CD14-positive monocyte (primary cell): ENCODE measurements around the gene C10orf143. TPM values are rescaled to one million over a fixed set of nuclear protein-coding genes. Genes with fewer than 3 reads are reported as not detected.

Experiments
- DNase-seq, 3 donors: peaks; one replicate each; pipeline ENCODE4 v3.0.0-alpha.2; 2011 to 2022
- H2AFZ ChIP-seq: 2 replicates; pipeline ENCODE4 v1.6.0; 2012; ENCODE audit warnings: mild to moderate bottlenecking, low read depth, low read length, inconsistent platforms; ENCODE audit not compliant: insufficient read depth, poor library complexity, severe bottlenecking
- H3K27ac ChIP-seq, 2 donors: 1 replicate in 1 of 2; 2 replicates in 1 of 2; pipeline ENCODE4 v1.5.1; 2012 to 2013; ENCODE audit warnings: low read length in 2 of 2, control low read depth in 1 of 2, inconsistent platforms in 1 of 2, low read depth in 1 of 2, mild to moderate bottlenecking in 1 of 2
- H3K27me3 ChIP-seq, 2 donors: one replicate each; pipeline versions ENCODE4 v1.6.0 to v1.6.1; 2011 to 2013; ENCODE audit warnings: low read length in 2 of 2; ENCODE audit not compliant: control insufficient read depth in 2 of 2, insufficient read depth in 2 of 2
- H3K36me3 ChIP-seq, 2 donors: replicated peaks in 1 of 2; 1 replicate in 1 of 2; 2 replicates in 1 of 2; pipeline versions ENCODE4 v1.5.1 to v1.6.1; 2012 to 2013; ENCODE audit warnings: low read length in 2 of 2, control low read depth in 1 of 2, inconsistent platforms in 1 of 2, mild to moderate bottlenecking in 1 of 2; ENCODE audit not compliant: insufficient read depth in 2 of 2, control insufficient read depth in 1 of 2
- H3K4me1 ChIP-seq, 2 donors: 1 replicate in 1 of 2; 2 replicates in 1 of 2; pipeline versions ENCODE4 v1.5.1 to v1.6.1; 2012 to 2013; ENCODE audit warnings: low read length in 2 of 2, control low read depth in 1 of 2, inconsistent platforms in 1 of 2, mild to moderate bottlenecking in 1 of 2, moderate library complexity in 1 of 2; ENCODE audit not compliant: insufficient read depth in 2 of 2, control insufficient read depth in 1 of 2
- H3K4me2 ChIP-seq: replicated peaks from 2 replicates; pipeline ENCODE3; 2012; ENCODE audit warnings: low read length, moderate library complexity, mild to moderate bottlenecking; ENCODE audit not compliant: poor library complexity, severe bottlenecking; ENCODE audit errors: extremely low read depth
- H3K4me3 ChIP-seq, 3 experiments: fragments of 200-600 bp in 1 of 3; sonication (generic) in 1 of 3; replicated peaks in 1 of 3; 1 replicate in 2 of 3; 2 replicates in 1 of 3; pipeline ENCODE4 v1.5.1; 2011 to 2013; ENCODE audit warnings: low read length in 3 of 3, mild to moderate bottlenecking in 3 of 3, control low read depth in 2 of 3, low read depth in 2 of 3, inconsistent platforms in 1 of 3, moderate library complexity in 1 of 3
- H3K79me2 ChIP-seq: 2 replicates; pipeline ENCODE4 v1.6.0; 2012; ENCODE audit warnings: mild to moderate bottlenecking, control low read depth, inconsistent platforms, low read length, moderate library complexity; ENCODE audit not compliant: insufficient read depth
- H3K9ac ChIP-seq: 2 replicates; pipeline ENCODE4 v1.6.0; 2017; ENCODE audit warnings: low read length, mild to moderate bottlenecking; ENCODE audit not compliant: insufficient read depth, poor library complexity, severe bottlenecking
- H3K9me3 ChIP-seq, 2 donors: replicated peaks in 1 of 2; 1 replicate in 1 of 2; 2 replicates in 1 of 2; pipeline versions ENCODE4 v1.5.1 to v1.6.1; 2012 to 2013; ENCODE audit warnings: low read length in 2 of 2, control low read depth in 1 of 2; ENCODE audit not compliant: control insufficient read depth in 1 of 2, insufficient read depth in 1 of 2
- H4K20me1 ChIP-seq: 2 replicates; pipeline ENCODE4 v1.6.0; 2012; ENCODE audit warnings: mild to moderate bottlenecking, low read length, control low read depth, moderate library complexity; ENCODE audit not compliant: insufficient read depth
- H3K27ac Mint-ChIP-seq, 7 donors: one replicate each; pipeline ENCODE4 v1.8.0; 2020; ENCODE audit warnings: mild to moderate bottlenecking in 7 of 7, mixed read lengths in 7 of 7, moderate library complexity in 6 of 7, inconsistent platforms in 2 of 7
- H3K27me3 Mint-ChIP-seq, 3 donors: one replicate each; pipeline ENCODE4 v1.8.0; 2021 to 2022; ENCODE audit warnings: low read depth in 3 of 3, mild to moderate bottlenecking in 3 of 3, mixed read lengths in 3 of 3, moderate library complexity in 3 of 3, inconsistent platforms in 1 of 3
- H3K36me3 Mint-ChIP-seq, 2 donors: one replicate each; pipeline ENCODE4 v1.8.0; 2020; ENCODE audit warnings: mixed read lengths in 2 of 2, inconsistent platforms in 1 of 2, mild to moderate bottlenecking in 1 of 2
- H3K4me1 Mint-ChIP-seq: one replicate; pipeline ENCODE4 v1.8.0; 2020; ENCODE audit warnings: mild to moderate bottlenecking, mixed read lengths
- H3K4me3 Mint-ChIP-seq, 2 donors: one replicate each; pipeline ENCODE4 v1.8.0; 2020; ENCODE audit warnings: mild to moderate bottlenecking in 2 of 2, mixed read lengths in 2 of 2, moderate library complexity in 1 of 2
- H3K9me3 Mint-ChIP-seq, 7 donors: one replicate each; pipeline ENCODE4 v1.8.0; 2020 to 2022; ENCODE audit warnings: mixed read lengths in 7 of 7, mild to moderate bottlenecking in 6 of 7, moderate library complexity in 6 of 7, inconsistent platforms in 2 of 7
- WGBS: methylation state at CpG from one replicate; pipeline ENCODE4 v1.1.5; 2013; ENCODE audit warnings: missing lambda C conversion rate; ENCODE audit not compliant: insufficient coverage; 5-methylcytosine and 5-hydroxymethylcytosine counted together
- intact Hi-C, 2 donors: fragments of 100-400 bp; cut with micrococcal nuclease; formaldehyde crosslinking; loops; one replicate each; pipeline versions ENCODE4 v1.15.0 to v1.15.1; 2023
- polyA plus RNA-seq, 3 donors: library from polyadenylated mRNA; depleted of rRNA in 1 of 3; unstranded in 2 of 3; stranded (reverse) in 1 of 3; fragments of 300-500 nt in 2 of 3; fragments of >200 nt in 1 of 3; fragmentation: Illumina TruSeq in 2 of 3; gene quantifications; 1 replicate in 2 of 3; 2 replicates in 1 of 3; pipeline ENCODE4 v1.2.3, GENCODE V29; 2012 to 2021
- TF ChIP-seq, protein P1 (sequence below): fragments of 200-600 bp; IDR thresholded peaks from one replicate; pipeline ENCODE4 v1.8.0; 2022; ENCODE audit warnings: antibody characterized with exemption, mild to moderate bottlenecking

Gene C10orf143
- polyA plus RNA-seq, 3 donors, result 3.6 to 11.6 (median 8.0) TPM

DNA sequence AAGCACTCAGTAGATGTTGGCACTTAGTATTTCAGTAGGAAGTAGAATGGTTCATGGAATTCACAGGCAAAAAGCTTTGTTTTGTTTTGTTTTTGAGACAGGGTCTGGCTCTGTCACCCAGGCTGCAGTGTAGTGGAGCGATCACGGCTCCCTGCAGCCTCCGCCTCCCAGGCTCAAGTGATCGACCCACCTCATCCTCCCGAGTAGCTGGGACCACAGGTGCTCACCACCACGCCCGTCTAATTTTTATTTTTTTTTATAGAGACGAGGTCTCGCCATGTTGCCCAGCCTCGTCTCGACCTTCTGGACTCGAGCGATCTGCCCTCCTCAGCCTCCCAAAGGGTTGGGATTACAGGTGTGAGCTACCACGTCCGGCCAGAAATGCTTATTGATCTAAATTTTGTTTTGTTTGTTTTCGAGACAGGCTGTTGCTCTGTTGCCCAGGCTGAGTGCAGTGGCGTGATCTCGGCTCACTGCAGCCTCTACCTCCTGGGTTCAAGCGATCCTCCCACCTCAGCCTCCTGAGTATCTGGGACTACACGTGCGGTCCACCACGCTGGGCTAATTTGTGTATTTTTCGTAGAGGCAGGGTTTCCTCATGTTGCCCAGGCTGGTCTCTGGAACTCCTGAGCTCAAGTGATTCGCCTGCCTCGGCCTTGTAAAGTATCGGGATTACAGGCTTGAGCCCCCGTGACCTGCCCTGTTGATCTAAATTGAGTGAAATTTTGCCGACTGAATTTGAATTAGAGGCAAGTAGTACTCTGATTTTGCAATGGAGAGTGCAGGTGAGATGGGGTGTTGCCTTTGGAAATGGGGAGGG, 27.2 kb upstream of the C10orf143 start:
- over 99% methylated on average over 22 of the region's 28 CpGs for WGBS
- H4K20me1 ChIP-seq, result peaks cover 61% of the 10 kb centered on the region
- H3K4me3 ChIP-seq, result peak overlapping the region in 1 of 3 experiments; percentile 86
- Mint-ChIP-seq H3K4me3 (peak overlapping the region; percentile 78 to 86), H3K27ac (peak overlapping the region in 5 of 7 donors; percentile 1 to 48 (median 15)), H3K9me3 (peaks cover 0 to 2% (median 0%) of the 10 kb centered on the region in 7 donors), H3K27me3 (peaks cover 3 to 15% (median 8%) of the 10 kb centered on the region in 3 donors), H3K4me1 (peaks cover 53% of the 10 kb centered on the region), H3K36me3 (peaks cover 16 to 30% of the 10 kb centered on the region in 2 donors)
- H2AFZ ChIP-seq, result no peak overlapping the region
- H3K4me1 ChIP-seq, result peaks cover 19 to 41% of the 10 kb centered on the region in 2 donors
- intact Hi-C loops, result loop anchor here in 1 of 2 donors (10.0 kb wide), 1 partner anchor 673 kb away; the partner anchor contains the start of gene MGMT
- DNase-seq, result no peak
- H3K36me3 ChIP-seq, result peaks cover 0 to 14% of the 10 kb centered on the region in 2 donors
- TF ChIP-seq, protein P1, sequence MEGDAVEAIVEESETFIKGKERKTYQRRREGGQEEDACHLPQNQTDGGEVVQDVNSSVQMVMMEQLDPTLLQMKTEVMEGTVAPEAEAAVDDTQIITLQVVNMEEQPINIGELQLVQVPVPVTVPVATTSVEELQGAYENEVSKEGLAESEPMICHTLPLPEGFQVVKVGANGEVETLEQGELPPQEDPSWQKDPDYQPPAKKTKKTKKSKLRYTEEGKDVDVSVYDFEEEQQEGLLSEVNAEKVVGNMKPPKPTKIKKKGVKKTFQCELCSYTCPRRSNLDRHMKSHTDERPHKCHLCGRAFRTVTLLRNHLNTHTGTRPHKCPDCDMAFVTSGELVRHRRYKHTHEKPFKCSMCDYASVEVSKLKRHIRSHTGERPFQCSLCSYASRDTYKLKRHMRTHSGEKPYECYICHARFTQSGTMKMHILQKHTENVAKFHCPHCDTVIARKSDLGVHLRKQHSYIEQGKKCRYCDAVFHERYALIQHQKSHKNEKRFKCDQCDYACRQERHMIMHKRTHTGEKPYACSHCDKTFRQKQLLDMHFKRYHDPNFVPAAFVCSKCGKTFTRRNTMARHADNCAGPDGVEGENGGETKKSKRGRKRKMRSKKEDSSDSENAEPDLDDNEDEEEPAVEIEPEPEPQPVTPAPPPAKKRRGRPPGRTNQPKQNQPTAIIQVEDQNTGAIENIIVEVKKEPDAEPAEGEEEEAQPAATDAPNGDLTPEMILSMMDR, result no peak
- peak overlapping the region; percentile 92 for H3K4me2 ChIP-seq
- H3K27ac ChIP-seq, result peak overlapping the region in 1 of 2 donors; percentile 3
- peaks cover 64% of the 10 kb centered on the region for H3K79me2 ChIP-seq
- no peaks in the 10 kb centered on the region for H3K9me3 ChIP-seq
- no peak overlapping the region for H3K9ac ChIP-seq
- H3K27me3 ChIP-seq, result no peaks in the 10 kb centered on the region

DNA sequence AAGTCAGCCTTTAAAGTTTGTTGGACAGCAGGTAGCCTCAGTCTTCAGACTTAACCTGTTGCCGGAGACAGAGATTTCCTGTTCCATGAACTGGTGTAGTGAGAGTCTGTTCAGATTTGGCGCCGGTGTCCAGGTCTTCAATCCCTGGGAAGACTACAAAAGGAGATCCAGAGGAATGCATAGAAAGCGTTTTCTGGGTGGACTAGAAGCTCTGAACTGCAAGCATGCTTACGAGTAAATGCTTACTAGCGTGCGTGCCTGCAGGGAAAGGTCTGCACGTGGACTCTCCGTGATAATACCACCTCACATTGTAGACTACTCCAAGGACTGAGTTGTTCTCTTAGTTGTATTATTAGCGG, 26.4 kb upstream of the C10orf143 start:
- TF ChIP-seq, protein P1, result no peak
- Histone ChIP-seq H3K27me3 (no peaks in the 10 kb centered on the region), H3K79me2 (peaks cover 56% of the 10 kb centered on the region), H3K36me3 (peaks cover 0 to 6% of the 10 kb centered on the region in 2 donors), H2AFZ (peak overlapping the region; percentile 98), H3K4me2 (peak overlapping the region; percentile 92), H3K9ac (peak overlapping the region; percentile 94), H3K9me3 (no peaks in the 10 kb centered on the region), H3K27ac (peak overlapping the region in 1 of 2 donors; percentile 76), H3K4me1 (peaks cover 19 to 41% of the 10 kb centered on the region in 2 donors), H4K20me1 (peaks cover 53% of the 10 kb centered on the region), H3K4me3 (peak overlapping the region; percentile 53 to 86 (median 62))
- Mint-ChIP-seq H3K4me3 (peak overlapping the region; percentile 78 to 86), H3K27ac (peak overlapping the region; percentile 0 to 93 (median 31)), H3K36me3 (peaks cover 10 to 22% of the 10 kb centered on the region in 2 donors), H3K27me3 (peaks cover 8 to 17% (median 8%) of the 10 kb centered on the region in 3 donors), H3K4me1 (peaks cover 48% of the 10 kb centered on the region), H3K9me3 (peaks cover 0 to 3% (median 0%) of the 10 kb centered on the region in 7 donors)
- 0% methylated on average over 3 of the region's 10 CpGs for WGBS
- DNase-seq, result no peak
- intact Hi-C loops, result loop anchor here in 1 of 2 donors (10.0 kb wide), 1 partner anchor 672 kb away; the partner anchor contains the start of gene MGMT
